22Rv1 (cell line): ENCODE results near the gene NUP153.

ENCODE experiments used
- CTCF ChIP-seq: fragments of 450-650 bp; IDR thresholded peaks from 2 replicates; pipeline ENCODE4 v1.5.1; 2017; ENCODE audit warnings: mild to moderate bottlenecking
- ZFX ChIP-seq: fragments of 450-650 bp; IDR thresholded peaks from 2 replicates; pipeline ENCODE4 v1.6.1; 2017; ENCODE audit warnings: antibody characterized with exemption, borderline replicate concordance

GRCh38 chr6:17714177-17714576 is 7.5 kb upstream of the NUP153 start:
- TF ChIP-seq CTCF: no peak
- TF ChIP-seq ZFX: no peak
